GM18867 (cell line): Measurements from ENCODE around the gene GRK2.

Experiments
- ATAC-seq: cut with Tn5 transposase; IDR thresholded peaks from one replicate; pipeline ENCODE4 v1.9.1; 2021; ENCODE audit warnings: mild to moderate bottlenecking, moderate library complexity; ENCODE audit not compliant: unreplicated experiment

The GRK2 gene

DNA sequence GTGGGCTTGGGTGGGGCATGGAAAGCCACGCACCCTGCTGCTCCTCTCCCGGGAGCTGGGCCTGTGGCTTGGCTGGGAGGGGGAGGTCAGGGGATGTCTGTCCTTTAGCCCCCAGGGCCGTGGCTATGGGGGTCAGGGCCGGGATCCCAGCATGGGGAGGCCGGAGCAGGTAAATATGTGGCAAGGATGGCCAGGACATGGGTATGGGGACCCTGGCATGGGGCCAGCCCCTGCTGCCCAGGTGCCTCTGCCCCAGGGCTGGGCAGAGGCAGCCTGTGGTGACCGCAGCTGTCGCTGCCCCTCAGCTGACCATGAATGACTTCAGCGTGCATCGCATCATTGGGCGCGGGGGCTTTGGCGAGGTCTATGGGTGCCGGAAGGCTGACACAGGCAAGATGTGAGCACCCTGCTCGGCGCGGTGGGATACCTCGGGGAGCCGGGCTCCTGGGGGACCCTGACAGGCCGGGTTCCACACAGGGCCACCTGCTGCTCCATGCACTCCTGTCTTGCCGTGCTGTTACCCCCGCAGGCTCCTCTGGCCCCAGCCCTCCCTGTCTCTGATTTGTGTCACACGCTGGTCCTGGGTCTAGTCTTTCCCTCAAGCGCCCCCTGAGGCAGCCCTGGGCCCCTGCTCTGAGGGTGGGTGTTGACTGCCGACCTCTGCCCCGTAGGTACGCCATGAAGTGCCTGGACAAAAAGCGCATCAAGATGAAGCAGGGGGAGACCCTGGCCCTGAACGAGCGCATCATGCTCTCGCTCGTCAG lies 14.7 kb downstream of the GRK2 start:
- no peak for ATAC-seq

- no peak for ATAC-seq
Measured at GRCh38 chr11:67281552-67282150, 15.4 kb downstream of the GRK2 start.

DNA sequence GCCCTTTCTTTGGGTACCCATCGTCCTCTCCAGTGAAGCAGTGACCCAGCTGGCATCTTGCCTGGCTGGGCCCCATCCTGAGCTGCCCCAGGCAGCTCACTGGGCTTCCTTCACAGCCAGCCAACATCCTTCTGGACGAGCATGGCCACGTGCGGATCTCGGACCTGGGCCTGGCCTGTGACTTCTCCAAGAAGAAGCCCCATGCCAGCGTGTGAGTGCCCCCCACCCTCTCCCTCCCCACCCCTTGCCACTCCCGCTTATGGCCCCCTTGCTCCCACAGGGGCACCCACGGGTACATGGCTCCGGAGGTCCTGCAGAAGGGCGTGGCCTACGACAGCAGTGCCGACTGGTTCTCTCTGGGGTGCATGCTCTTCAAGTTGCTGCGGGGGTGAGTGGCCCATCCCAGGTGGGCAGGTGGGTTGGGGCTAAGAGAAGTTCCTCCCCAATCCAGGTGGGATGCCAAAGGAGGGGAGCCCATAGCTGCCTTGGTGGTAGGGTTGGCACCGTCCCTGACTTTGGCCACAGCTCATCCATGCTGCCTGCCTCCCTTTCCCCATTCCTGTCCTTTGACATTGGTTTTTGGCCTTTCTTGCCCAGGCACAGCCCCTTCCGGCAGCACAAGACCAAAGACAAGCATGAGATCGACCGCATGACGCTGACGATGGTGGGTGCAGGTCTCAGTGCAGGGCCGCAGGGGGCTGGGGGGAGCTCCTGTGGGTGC lies 16.0 kb downstream of the GRK2 start:
- ATAC-seq = no peak

- ATAC-seq = no peak
Measured at GRCh38 chr11:67282876-67283371, 16.7 kb downstream of the GRK2 start.

- no peak for ATAC-seq
Measured at GRCh38 chr11:67283481-67283963, 17.2 kb downstream of the GRK2 start.

- no peak for ATAC-seq
Measured at GRCh38 chr11:67284811-67285540, 18.7 kb downstream of the GRK2 start.

DNA sequence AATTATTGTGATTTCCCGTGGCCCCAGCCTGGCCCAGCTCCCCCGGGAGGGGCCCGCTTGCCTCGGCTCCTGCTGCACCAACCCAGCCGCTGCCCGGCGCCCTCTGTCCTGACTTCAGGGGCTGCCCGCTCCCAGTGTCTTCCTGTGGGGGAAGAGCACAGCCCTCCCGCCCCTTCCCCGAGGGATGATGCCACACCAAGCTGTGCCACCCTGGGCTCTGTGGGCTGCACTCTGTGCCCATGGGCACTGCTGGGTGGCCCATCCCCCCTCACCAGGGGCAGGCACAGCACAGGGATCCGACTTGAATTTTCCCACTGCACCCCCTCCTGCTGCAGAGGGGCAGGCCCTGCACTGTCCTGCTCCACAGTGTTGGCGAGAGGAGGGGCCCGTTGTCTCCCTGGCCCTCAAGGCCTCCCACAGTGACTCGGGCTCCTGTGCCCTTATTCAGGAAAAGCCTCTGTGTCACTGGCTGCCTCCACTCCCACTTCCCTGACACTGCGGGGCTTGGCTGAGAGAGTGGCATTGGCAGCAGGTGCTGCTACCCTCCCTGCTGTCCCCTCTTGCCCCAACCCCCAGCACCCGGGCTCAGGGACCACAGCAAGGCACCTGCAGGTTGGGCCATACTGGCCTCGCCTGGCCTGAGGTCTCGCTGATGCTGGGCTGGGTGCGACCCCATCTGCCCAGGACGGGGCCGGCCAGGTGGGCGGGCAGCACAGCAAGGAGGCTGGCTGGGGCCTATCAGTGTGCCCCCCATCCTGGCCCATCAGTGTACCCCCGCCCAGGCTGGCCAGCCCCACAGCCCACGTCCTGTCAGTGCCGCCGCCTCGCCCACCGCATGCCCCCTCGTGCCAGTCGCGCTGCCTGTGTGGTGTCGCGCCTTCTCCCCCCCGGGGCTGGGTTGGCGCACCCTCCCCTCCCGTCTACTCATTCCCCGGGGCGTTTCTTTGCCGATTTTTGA lies 19.5 kb downstream of the GRK2 start:
- no peak for ATAC-seq

DNA sequence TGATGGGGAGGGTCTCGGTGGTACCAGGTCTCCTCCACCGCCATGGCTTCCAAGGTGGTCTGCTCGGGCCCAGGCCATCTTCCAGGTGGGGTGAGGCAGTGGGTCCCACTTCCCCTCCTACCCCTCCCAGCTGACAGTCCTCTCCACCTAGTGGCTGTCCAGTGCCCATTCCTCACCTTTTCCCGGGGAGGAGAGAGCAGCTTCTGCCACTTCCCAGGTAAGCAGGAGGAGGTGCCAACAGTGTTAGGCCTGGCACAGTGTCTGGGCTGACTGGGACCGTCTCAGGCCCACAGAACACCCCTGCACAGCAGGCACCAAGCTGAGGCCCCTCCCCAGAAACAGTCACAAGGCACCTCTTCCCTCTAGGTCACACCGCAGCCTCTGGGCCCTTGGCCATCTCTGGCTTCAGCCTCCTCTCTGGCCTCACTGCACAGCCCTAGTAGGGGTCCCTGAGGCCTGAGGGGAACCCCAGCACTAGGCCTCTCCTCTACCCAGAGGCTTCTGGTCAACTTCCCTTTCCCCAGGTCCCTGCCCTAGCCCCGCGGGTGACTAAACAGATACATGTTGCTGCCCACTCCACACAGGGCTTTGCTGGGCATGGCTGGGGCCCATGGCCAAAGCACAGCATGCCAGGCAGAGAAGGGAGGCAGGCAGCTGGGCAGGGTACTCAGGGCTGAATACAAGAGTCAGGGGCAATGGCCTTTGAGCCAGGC lies 20.5 kb downstream of the GRK2 start:
- no peak for ATAC-seq

GRCh38 chr11:67287355-67288197 lies 21.3 kb downstream of the GRK2 start:
- no peak for ATAC-seq

DNA sequence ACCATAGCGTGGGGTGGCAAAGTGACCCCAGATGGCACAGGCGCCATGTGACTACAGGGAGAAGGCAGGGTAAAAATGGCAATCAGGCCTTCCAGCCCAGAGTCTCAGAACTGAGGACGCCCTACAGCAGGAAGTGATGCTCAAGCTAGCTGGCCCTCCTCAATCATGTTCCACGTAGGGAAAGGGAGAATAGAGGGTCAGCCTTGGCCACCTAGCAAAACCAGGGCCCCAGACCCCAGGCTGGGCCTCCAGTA lies 21.9 kb downstream of the GRK2 start:
- no peak for ATAC-seq

- peak; percentile 62 for ATAC-seq
Measured at GRCh38 chr11:67288452-67289225, 22.4 kb downstream of the GRK2 start.

- peak; percentile 36 for ATAC-seq
Measured at GRCh38 chr11:67289226-67289650, 23.0 kb downstream of the GRK2 start, which contains the start of gene ANKRD13D. Gene ANKRD13D, plus strand, starts transcription at chr11:67289303. Its CDS starts 158 bp downstream, at chr11:67289461.

DNA sequence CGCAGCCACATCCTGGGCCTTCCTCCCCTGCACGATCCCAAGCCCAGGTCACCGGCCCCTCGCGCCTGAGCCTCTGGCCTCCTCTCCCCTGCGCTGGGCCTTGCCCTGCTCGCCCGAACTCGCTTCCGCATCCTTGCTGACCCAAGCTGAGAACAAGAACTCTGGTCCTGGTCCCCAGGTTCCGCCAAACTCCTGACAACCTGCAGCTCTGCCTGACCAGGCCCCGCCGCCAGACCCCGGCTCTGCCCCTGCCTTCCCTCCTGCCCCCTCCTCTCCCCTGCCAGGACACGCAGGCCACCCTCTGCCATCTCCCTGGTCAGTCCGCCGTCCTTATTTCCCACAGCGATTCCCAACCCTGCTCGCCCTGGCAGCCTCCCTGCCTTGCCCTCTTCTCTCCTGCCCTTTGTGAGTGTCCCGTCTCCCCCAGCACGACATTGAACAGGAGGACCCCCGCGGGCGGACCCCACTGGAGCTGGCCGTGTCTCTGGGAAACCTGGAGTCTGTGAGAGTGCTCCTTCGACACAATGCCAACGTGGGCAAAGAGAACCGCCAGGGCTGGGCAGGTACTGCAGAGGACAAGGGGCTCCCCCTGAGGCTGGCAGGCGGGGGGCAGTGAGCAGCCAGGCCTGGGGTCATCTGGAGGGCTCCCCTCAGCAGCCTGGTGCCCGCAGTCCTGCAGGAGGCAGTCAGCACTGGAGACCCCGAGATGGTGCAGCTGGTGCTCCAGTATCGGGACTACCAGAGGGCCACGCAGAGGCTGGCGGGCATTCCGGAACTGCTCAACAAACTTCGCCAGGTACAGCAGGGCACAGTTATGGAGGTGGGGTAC lies 23.6 kb downstream of the GRK2 start:
- no peak for ATAC-seq

DNA sequence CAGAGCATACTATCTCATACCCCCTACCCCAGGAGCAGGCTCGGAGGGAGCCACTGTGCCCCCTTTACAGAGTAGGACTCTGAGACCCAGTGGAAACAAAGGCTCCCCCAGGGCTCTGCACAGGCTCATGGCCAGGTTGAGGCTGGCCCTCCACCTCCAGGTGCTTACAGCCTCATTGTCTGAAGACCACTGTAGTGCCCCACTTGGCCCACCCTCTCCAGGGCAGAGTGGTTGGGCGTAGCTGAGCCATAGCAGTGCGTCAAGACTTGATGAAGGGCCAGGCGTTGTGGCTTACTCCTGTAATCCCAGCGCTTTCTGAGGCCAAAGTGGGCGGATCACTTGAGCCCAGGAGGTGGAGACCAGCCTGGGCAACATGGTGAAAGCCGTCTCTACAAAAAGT lies 24.5 kb downstream of the GRK2 start:
- no peak for ATAC-seq

DNA sequence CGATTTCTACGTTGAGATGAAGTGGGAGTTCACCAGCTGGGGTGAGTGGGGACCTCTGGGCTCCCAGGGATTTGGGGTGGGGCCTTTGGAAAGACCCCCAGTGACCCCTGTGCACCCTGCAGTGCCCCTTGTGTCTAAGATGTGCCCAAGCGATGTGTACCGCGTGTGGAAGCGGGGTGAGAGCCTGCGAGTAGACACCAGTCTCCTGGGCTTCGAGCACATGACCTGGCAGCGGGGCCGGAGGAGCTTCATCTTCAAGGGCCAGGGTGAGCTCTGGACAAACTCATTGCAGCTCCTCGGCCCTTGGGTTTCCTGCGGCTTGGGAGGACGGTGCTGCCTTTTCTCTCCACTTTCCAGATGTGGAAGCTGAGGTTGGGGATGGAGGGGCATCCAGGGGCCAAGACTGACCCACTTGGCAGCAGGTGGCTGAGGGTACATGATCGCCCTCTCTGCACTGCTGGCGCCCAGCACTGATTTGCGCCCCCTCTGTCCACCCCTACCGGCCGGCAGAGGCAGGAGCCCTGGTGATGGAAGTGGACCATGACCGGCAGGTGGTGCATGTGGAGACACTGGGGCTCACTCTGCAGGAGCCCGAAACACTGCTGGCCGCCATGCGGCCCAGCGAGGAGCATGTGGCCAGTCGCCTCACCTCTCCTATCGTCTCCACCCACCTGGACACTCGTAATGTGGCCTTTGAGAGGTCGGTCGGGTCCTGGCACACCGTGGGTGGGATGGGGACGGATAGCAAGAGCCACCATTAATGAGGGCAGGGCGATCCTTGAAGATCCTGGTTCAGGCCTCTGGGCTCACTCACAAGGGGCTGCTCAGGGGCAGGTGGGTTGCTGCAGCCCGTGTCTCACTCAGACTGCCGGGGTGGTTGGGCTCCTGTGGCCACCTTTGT lies 25.5 kb downstream of the GRK2 start:
- ATAC-seq = no peak

- ATAC-seq = no peak
Measured at GRCh38 chr11:67292671-67293070, 26.4 kb downstream of the GRK2 start.
